Body of pancreas (tissue), 4 donors: ENCODE results near the gene ENTPD8. TPM values are rescaled to one million over a fixed set of nuclear protein-coding genes. Genes with fewer than 3 reads are reported as not detected.

ENCODE experiments used
- ATAC-seq: fragments of 150-250 bp; one replicate; pipeline ENCODE4 v1.9.1; 2016
- DNase-seq, 4 donors: peaks; one replicate each; pipeline ENCODE4 v3.0.0-alpha.2; 2019
- H3K27ac ChIP-seq, 4 donors: fragments of 200-600 bp; sonication (generic); 1 replicate in 3 of 4; 2 replicates in 1 of 4; pipeline versions ENCODE4 v1.5.1 to v1.6.1; 2016 to 2019; ENCODE audit warnings: mild to moderate bottlenecking in 1 of 4, mixed read lengths in 1 of 4, moderate library complexity in 1 of 4
- H3K27me3 ChIP-seq, 2 donors: fragments of 200-600 bp; sonication (generic); one replicate each; pipeline ENCODE4 v1.6.0; 2016; ENCODE audit warnings: mild to moderate bottlenecking in 1 of 2
- H3K36me3 ChIP-seq, 2 donors: fragments of 200-600 bp; sonication (generic); replicated peaks in 1 of 2; 2 replicates each; pipeline ENCODE4 v1.5.1; 2016; ENCODE audit warnings: low read depth in 2 of 2; ENCODE audit not compliant: insufficient read depth in 1 of 2
- H3K4me1 ChIP-seq: fragments of 200-600 bp; sonication (generic); one replicate; pipeline ENCODE4 v1.6.0; 2016
- H3K4me3 ChIP-seq, 2 donors: fragments of 200-600 bp; sonication (generic); 1 replicate in 1 of 2; 2 replicates in 1 of 2; pipeline ENCODE4 v1.5.1; 2016 to 2019
- H3K9me3 ChIP-seq, 3 donors: fragments of 200-600 bp; sonication (generic); 1 replicate in 2 of 3; 2 replicates in 1 of 3; pipeline ENCODE4 v1.5.1; 2016
- POLR2A ChIP-seq, 3 donors: fragments of 450-650 bp; IDR thresholded peaks; one replicate each; pipeline ENCODE4 v1.6.1; 2016; ENCODE audit warnings: antibody characterized with exemption in 3 of 3, mild to moderate bottlenecking in 2 of 3
- WGBS, 2 donors: methylation state at CpG; one replicate each; pipeline ENCODE4 v1.1.5; 2017; 5-methylcytosine and 5-hydroxymethylcytosine counted together
- intact Hi-C: fragments of 100-400 bp; cut with DNase I; formaldehyde crosslinking; loops from one replicate; pipeline ENCODE4 v1.15.1; 2023
- total RNA-seq, 2 donors: library from RNA; depleted of rRNA; stranded (reverse); fragments of >200 nt; gene quantifications; one replicate each; pipeline ENCODE4 v1.1.0, GENCODE V29; 2016
- TF ChIP-seq, protein P1 (sequence below), 7 experiments: fragments of 450-650 bp in 4 of 7; fragments of 200-600 bp in 3 of 7; sonication (generic) in 3 of 7; IDR thresholded peaks; one replicate each; pipeline ENCODE4 v1.5.1; 2016 to 2019; ENCODE audit warnings: antibody characterized with exemption in 7 of 7

Gene ENTPD8
- total RNA-seq, 2 donors from 2014 or later = 2.0 to 2.3 TPM

DNA sequence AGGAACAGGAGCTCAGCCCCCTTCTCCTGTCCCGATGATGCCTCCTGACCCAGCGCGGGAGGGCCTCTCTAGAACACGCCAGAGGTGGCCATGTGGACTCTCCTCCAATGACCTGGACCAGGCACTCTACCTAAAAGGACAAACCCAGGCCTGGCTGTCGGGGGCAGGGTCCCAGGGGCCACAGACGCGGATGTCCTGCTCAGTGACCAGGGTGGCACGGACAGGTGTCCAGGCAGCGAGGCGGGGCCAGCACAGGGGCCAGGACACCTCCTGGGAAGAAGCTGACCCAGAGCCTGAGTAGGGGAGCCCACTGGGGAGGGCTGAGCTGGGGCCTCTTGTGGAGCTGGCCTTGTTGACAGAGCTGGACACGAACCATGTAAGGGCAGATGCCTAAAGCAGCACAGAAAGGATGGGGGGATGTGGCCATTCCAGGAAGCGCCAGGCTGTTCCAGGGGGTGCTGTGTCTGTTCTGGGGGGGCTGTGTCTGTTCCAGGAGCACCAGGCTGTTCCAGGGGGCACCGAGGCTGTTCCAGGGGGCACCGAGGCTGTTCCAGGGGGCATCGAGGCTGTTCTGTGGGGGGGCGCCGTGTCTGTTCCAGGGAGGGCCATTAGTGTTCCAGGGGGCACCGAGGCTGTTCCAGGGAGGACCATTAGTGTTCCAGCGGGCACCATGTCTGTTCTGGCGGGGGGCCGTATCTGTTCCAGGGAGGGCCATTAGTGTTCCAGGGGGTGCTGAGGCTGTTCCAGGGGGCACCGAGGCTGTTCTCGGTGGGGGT lies 48.7 kb downstream of the ENTPD8 start:
- WGBS, 2 donors = 93 to 94% methylated on average over 6 to 23 of the region's 23 CpGs
- ATAC-seq (no peak), DNase-seq (no peak)
- no peaks in the 10 kb centered on the region for H3K36me3 ChIP-seq
- TF ChIP-seq, protein P1, sequence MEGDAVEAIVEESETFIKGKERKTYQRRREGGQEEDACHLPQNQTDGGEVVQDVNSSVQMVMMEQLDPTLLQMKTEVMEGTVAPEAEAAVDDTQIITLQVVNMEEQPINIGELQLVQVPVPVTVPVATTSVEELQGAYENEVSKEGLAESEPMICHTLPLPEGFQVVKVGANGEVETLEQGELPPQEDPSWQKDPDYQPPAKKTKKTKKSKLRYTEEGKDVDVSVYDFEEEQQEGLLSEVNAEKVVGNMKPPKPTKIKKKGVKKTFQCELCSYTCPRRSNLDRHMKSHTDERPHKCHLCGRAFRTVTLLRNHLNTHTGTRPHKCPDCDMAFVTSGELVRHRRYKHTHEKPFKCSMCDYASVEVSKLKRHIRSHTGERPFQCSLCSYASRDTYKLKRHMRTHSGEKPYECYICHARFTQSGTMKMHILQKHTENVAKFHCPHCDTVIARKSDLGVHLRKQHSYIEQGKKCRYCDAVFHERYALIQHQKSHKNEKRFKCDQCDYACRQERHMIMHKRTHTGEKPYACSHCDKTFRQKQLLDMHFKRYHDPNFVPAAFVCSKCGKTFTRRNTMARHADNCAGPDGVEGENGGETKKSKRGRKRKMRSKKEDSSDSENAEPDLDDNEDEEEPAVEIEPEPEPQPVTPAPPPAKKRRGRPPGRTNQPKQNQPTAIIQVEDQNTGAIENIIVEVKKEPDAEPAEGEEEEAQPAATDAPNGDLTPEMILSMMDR (IDR thresholded peaks at IDR 0.05) = no peak
- TF ChIP-seq POLR2A (IDR thresholded peaks at IDR 0.05) = no peak
- no peaks in the 10 kb centered on the region for H3K9me3 ChIP-seq
- H3K4me1 ChIP-seq = peaks cover 7% of the 10 kb centered on the region
- no peaks in the 10 kb centered on the region for H3K27me3 ChIP-seq
- no peak overlapping the region for H3K27ac ChIP-seq
- intact Hi-C loops = no loop called here
- H3K4me3 ChIP-seq = no peak overlapping the region

- Histone ChIP-seq H3K4me1 (peaks cover 7% of the 10 kb centered on the region), H3K27ac (peak overlapping the region in 2 of 4 donors; percentile 62 to 65), H3K36me3 (no peaks in the 10 kb centered on the region), H3K9me3 (no peaks in the 10 kb centered on the region), H3K27me3 (no peaks in the 10 kb centered on the region), H3K4me3 (no peak overlapping the region)
- TF ChIP-seq, protein P1 (IDR thresholded peaks at IDR 0.05) = no peak
- TF ChIP-seq POLR2A (IDR thresholded peaks at IDR 0.05) = no peak
- intact Hi-C loops = no loop called here
- ATAC-seq = peak; percentile 25
- DNase-seq = no peak
- 80 to 95% methylated on average over 5 to 12 of the region's 22 CpGs for WGBS, 2 donors
These were observed 49.8 kb downstream of the ENTPD8 start for GRCh38 chr9:137391411-137391754.

GRCh38 chr9:137390553-137391410 lies 50.4 kb downstream of the ENTPD8 start:
- DNase-seq (peak; percentile 34 to 70 (median 54)), ATAC-seq (peak; percentile 48)
- TF ChIP-seq POLR2A (IDR thresholded peaks at IDR 0.05) = no peak
- TF ChIP-seq, protein P1 (IDR thresholded peaks at IDR 0.05) = no peak
- Histone ChIP-seq H3K36me3 (no peaks in the 10 kb centered on the region), H3K27ac (peak overlapping the region in 2 of 4 donors; percentile 62 to 65), H3K4me3 (no peak overlapping the region), H3K27me3 (no peaks in the 10 kb centered on the region), H3K4me1 (peaks cover 7% of the 10 kb centered on the region), H3K9me3 (no peaks in the 10 kb centered on the region)
- WGBS, 2 donors = 65 to 68% methylated on average over 8 to 36 of the region's 42 CpGs
- intact Hi-C loops = no loop called here

GRCh38 chr9:137389428-137389746 lies 51.8 kb downstream of the ENTPD8 start:
- Histone ChIP-seq H3K27ac (no peak overlapping the region), H3K27me3 (no peaks in the 10 kb centered on the region), H3K4me1 (peaks cover 7% of the 10 kb centered on the region), H3K4me3 (no peak overlapping the region), H3K36me3 (no peaks in the 10 kb centered on the region), H3K9me3 (no peaks in the 10 kb centered on the region)
- no peak for DNase-seq
- TF ChIP-seq POLR2A (IDR thresholded peaks at IDR 0.05) = no peak
- TF ChIP-seq, protein P1 (IDR thresholded peaks at IDR 0.05) = no peak
- intact Hi-C loops = no loop called here
- no peak for ATAC-seq
- WGBS, 2 donors = 93 to 94% methylated on average over 13 of the region's 13 CpGs
